ENCODE data around the gene MATCAP1. TPM values are rescaled to one million over a fixed set of nuclear protein-coding genes. Genes with fewer than 3 reads are reported as not detected.
A peak's percentile ranks its signal among the peaks of the same experiment; 100 is the strongest.

The MATCAP1 gene
- polyA plus RNA-seq (2012; ENCODE audit: insufficient read depth, insufficient read length), result 53.0 TPM

DNA sequence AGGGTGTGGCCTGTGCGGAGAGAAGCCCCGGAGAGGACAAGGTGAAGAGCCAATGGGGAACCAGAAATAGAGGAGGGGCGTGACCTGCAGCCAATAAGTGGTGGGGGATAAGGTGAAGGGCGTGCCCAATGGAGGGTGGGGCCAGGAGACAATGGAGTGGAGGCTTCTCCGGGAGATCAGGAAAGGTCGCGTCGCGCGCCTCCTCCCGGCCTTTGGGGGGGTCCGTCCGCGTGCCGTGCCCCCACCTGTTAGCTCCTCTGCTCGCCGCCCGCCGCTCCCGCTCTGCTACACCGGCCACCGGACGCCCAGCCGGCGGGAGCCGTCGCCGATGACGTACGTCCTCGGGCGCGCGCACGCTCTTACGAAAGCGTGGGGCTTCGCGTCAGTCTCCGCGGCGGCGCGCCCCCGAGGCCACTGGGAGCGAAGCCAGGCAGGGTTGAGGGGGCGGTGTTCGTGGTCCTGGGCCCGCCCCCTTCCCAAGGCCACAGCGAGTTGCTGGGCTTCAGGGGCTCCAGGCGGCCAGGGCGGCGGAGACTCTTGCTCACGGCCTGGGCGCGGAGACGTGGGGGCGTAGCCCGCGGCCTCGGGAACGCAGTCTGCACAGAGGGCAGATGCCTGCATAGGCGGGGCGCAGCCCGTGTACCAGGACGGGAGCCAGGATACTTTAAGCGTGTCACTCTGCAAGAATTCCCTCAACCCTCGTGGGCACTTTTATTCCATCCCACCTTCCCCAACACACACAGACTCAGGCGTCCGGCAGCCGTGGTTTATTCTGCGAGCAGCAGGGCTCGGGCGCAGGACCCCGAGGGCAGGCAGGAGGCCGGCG, at the start of gene MATCAP1:
Gene MATCAP1, minus strand, starts transcription at position 337 of the 826 bp plus-strand sequence. CDS start 3,353 bp downstream, outside the sequence.
- DNase-seq (ENCODE audit: low read depth, low spot score), result peak; percentile 98
- H3K4me3 ChIP-seq (ENCODE audit: low read length), result peak within 1 kb of the TSS; percentile 87

DNA sequence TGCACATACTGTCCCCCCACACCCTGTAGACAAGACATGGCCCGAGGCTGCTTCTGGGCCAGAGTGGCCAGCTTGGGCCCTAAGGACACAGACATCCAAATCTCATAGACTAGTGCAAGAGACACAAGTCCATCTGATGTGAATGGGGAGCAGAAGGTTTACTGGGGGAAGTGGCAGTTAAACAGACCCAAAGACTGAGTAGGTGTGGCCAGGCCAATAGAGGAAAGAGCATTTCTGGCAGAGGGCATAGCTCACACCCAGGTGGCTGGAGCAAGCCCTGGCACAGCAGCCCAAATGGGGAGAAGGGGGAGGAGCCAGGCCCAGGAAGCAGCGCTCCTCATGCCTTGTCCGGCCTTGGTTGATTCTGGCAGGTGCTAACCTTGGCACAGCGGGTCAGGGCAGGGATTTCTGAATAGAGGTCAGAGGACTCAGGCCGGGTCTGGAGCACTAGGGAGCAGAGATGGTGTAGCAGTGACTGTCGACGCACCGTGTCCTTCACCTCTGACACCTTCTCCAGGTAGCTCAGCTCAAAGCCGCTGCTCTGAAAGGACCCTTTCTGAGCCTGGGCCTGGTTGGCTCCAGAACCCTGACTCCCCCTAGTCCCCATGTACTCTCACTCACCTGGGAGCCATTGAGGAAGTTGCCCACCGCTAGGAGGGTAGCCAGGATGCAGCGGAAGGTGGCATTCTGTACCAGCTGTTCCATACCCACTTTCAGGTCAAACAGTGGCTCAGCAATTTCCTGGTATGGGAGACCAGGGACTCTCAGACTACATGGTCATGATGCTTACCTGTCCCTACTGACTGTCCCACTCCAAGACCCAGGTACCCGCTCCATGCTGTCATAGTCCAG, 47.3 kb upstream of the MATCAP1 start:
- no peak for DNase-seq (ENCODE audit: low read depth, low spot score)
- no peak overlapping the region for H3K4me3 ChIP-seq (ENCODE audit: low read length)

DNA sequence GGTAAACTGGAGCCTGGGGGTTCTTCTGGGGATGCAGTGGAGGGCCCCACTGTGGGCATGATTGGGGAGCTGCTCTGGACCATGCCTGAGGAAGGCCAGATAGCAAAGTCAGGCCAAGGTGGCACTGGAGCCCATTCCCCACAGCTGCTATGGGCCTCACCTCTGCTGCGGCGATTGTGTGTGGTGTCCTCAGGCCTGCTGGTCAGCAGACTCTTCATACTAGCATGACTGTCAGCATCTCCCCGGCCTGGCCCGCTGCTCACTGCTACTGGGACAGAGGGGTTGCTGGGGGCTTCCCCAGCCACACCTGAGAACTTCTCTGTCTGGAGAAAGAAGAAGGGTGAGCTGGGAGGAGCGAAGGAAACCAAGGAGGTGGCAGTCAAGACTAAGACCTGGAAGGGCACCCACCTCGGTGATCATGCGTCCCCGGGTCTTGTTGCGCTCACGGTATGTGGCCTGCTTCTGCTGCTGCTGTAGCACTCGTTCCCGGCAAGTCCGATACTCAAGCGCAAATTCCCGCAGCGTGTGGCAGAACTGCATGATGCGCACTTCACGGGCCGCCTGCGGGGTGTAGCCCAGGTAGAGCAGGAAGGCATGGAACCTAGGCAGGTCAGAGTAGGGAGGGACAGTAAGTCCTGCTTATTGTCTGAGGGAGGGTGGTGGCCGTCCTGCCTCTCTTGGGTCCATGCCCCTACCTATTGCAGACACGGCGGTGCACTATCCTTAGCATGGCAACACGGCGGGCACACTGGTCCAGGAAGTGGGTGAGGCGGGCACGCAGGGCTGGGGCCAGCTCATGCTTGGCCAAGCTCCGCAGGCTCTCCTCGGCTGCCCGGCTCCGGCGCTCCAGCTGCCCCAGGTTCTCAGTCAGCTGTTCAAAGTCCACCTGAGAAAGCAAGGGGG, 46.4 kb upstream of the MATCAP1 start:
- no peak for DNase-seq (ENCODE audit: low read depth, low spot score)
- H3K4me3 ChIP-seq (ENCODE audit: low read length), result no peak overlapping the region

DNA sequence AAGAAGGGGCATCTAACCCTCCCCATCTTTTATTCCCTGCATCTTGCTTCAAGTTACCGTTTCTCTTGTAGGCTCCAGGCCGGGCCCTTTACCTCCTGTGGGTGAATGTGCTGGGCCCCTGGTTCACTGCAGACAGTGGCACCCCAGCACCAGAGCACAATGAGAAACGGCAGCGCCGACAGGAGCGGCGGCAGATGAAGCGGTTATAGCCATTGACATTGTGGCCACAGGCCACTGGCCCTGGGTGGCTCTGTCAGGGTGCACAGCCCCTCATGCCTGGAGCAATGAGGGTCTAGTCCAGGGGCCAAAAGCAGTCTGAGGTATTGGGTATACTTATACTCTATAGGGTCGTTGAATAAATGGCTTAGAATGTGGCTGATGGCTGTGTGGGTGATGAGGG, 45.1 kb upstream of the MATCAP1 start:
- DNase-seq (ENCODE audit: low read depth, low spot score), result no peak
- no peak overlapping the region for H3K4me3 ChIP-seq (ENCODE audit: low read length)

DNA sequence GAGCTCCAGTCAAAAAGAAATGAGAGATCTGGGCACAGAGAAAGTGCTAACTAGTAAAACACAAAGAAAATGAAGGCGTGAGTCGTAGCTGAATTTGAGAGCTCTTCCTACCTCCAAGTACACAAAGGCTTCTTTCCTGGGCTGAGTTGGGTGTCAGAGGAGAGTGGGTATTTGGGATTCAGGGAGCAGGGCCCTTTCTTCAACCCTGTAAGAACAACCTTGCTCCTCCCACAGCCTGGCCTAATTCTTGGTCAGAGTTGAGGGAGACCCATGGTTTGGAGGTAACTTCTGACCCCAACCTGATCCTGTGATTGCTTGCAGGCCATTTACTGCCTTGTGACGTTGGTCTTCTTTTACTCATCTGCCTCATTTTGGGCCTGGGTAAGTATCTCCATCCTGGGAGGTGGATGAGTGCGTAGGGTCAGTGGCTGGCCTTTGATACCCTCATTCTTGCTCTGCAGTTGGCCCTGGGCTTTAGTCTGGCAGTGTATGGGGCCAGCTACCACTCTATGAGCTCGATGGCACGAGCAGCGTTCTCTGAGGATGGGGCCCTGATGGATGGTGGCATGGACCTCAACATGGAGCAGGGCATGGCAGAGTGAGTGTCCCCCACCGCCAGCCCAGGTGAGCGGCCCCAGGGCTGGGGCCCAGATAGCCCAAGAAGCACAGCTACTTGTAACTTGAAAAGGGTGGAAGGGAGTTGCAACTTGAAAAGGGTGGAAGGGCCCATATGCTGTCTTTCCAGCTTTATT, 44.4 kb upstream of the MATCAP1 start:
- H3K4me3 ChIP-seq (ENCODE audit: low read length), result peak overlapping the region; percentile 82
- no peak for DNase-seq (ENCODE audit: low read depth, low spot score)

DNA sequence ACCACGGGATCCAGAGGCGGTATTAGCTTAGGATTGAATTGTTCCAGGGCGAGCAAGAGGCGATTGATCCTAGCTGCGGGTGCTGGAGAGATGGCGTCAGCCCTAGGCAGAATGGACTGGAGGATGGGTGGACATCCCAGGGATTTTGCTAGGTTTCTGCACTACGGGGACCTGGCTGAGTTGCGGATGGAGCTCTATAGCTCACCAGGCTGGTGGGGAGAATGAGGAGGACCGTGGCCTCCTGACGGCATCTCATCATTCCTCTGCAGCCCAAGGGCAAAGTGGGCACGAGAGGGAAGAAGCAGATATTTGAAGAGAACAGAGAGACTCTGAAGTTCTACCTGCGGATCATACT, 43.8 kb upstream of the MATCAP1 start:
- H3K4me3 ChIP-seq (ENCODE audit: low read length), result peak overlapping the region; percentile 82
- DNase-seq (ENCODE audit: low read depth, low spot score), result no peak

DNA sequence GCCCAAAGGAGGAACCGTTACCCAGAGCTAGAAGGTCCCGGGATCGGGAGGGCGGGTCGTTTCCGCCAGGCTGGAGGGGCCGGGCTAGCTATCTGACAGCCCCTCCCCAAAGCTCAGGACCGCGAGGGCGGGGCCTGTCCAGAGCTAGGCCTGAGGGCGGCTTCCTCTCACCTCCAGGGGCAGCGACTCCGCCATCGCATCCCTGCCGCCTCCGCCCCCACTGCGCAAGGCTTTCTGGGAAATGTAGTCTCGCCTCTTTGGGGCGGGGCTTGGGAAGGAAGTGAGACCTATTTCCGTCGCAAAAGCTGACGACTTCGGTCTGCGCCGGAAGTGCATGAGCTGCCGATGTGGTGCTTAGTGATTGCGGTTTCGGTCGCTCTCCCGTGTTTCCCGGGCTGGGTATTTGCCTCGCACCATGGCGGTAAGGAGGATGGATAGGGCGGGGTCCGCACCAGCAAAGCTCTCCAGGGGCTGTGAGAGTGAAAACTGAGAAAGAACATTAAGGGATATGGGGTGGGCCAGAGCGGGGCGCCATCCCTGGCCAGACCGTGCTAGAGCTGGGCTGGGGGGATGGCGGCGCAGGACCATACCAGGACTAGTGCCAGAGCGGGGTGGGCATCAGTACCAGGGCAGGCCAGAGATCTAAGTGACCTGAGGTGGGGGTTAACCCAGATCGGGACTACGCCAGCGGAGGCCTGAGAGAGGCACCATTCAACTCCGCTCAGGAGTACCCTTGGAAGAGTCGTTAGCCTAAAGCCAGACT, 43.2 kb upstream of the MATCAP1 start, which contains the start of gene TMEM208:
Gene TMEM208, plus strand, starts transcription at position 327 of the 763 bp plus-strand sequence. Its CDS starts 89 bp downstream, at position 416.
- H3K4me3 ChIP-seq (ENCODE audit: low read length), result peak within 1 kb of the TSS; percentile 82
- peak; percentile 97 for DNase-seq (ENCODE audit: low read depth, low spot score)

DNA sequence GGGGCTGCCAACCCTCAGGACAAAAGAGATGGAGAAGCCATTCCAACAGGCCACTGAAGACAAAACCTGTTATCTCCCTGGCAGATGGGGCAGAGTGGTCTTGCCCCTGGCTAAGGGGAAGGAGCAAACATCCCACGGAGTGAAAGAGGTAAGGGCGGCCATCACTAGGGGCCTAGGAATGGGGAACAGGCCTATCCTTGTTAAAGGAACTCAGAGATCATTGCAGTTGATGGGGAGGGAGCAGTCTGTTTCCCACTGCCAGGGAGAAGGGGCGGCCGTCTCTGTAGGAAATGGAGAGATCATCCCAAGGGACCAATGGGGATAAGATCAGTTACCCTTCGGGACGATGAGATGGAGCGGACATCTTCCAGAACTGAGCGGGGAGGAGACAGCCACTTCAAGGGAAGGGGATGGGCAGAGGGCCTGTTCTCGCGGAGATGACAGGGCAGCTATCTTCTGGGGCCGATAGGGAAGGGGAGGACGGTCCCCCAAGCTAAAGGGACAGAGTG, 42.6 kb upstream of the MATCAP1 start:
- peak overlapping the region; percentile 82 for H3K4me3 ChIP-seq (ENCODE audit: low read length)
- no peak for DNase-seq (ENCODE audit: low read depth, low spot score)

DNA sequence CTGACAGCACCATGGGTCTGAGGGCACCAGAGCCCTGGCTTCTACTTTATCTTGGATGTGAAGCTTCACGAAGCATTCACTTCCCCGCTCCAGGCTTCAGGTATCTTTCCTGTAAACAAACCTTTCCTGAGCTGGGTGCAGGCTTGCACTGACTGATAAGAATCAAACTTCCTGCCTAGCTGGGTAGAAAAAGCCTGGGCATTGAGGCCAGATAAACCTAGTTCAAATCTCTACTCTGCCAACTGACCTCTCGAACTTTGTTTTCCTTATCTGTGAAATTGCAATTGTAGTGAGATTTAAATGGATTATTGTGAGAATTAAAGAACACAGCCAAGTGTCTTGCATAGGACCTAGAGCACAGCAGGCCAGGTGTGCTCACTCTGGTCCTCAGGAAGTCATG, 40.2 kb upstream of the MATCAP1 start:
- H3K4me3 ChIP-seq (ENCODE audit: low read length), result no peak overlapping the region
- DNase-seq (ENCODE audit: low read depth, low spot score), result no peak

DNA sequence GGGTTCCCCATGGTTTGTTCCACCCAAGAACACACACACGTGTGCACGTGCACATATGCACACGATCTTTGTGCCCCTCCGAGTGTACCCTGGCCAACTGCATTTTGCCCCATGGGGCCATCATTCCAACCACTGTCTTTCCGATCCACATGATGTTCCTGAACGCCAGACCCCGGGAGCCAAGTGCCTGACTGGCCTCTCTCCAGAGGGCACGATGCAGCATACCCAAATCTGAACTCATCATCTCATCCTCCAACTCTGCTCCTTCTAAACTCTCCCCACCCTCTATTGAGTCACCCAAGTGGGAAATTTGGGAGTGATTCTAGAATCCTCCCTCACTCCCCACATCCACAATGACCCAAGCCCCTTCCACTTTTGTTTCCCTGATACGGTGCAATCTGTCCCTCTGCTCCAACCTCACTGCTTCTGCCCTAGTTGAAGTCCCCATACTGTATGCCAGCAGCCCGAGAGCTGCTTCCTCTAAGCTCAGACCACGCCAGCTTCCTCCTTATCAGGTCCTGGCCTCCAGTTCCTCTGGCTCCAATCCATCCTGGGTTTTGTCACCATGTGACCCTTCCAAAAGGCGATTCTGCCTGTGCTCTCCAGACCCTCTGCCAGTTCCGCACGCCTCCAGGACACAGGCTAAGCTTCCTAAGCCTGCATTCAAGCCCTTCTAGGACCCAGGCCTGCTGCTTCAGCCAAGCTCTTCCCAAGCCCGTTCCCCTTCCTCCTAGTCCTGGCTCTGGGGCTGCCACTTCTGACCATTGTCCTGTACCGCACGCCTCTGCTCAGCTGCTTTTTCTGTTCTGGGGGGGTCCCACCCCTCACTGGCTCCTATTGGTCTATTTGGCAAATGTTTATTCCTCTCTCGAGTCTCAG, 33.1 kb upstream of the MATCAP1 start:
- no peak for DNase-seq (ENCODE audit: low read depth, low spot score)
- H3K4me3 ChIP-seq (ENCODE audit: low read length), result no peak overlapping the region

DNA sequence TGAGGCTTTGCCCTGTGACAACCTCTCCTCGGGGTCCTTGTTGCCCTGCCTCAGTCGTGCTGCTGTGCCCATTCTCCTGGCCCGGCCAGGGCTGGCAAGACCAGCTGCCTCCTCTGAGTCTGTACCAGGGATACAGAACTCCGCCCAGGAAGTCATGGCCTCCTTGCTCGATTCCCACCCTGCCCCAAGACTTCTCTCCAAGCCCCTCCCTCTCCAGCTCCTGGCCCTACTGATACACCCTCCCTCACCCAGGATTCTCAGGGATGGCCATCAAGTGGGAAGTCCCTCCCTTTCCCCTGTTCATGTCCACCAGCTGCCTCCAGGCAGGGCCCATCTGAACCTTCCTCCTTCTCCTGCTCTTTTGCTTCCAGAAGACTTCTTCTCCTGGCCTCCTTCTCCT, 31.9 kb upstream of the MATCAP1 start:
- no peak for DNase-seq (ENCODE audit: low read depth, low spot score)
- no peak overlapping the region for H3K4me3 ChIP-seq (ENCODE audit: low read length)

DNA sequence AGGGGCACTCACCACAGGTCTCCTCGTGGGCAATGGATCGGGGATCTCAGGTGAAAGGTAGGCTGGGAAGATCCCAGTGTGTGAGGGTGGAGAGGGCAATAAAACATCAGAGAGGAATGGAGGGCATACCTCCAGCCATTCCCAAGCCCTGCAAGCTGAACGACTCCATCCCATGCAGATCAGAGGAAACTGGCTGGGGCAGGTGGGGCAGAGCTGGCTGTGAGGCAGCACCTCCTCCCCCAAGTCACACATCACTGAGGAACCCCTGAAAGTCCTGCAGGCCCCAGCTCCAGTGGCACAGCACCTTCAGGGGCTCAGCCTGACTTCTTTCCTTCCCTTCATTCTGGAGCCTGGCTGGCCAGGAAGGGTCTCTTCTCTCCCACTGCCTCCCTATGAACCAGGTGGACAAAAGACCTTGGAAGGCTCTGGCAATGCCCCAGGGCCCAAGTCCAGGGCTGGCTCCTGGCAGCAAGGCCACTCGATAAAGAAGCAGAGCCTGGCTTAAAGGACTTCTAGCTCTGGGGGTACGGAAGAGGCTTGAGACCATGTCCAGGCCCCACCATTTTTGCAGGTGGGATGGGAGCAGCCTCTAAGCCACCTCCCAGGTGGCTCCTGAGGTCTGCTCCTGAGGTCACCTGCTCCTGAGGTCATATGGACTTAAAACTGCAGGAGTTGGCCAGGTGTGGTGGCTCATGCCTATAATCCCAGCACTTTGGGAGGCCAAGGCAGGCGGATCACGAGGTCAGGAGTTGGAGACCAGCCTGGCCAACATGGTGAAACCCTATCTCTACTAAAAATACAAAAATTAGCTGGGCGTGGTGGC, 29.6 kb upstream of the MATCAP1 start:
- DNase-seq (ENCODE audit: low read depth, low spot score), result no peak

DNA sequence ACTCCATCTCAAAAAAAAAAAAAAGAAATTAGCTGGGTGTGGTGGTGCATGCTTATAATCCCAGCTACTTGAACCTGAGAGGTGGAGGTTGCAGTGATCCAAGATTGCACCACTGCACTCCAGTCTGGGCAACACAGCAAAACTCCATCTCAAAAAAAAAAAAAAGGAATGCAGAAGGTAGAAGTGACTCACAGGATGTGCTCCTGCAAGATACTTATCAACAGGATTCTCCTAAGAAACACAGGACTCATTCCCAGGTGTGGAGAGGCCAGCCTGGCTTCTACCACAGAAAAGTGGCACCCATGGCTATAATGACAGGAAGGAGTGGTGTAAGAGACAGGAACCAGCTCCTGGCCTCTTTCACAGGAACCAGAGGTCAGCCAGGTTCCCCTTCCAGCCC, 29.0 kb upstream of the MATCAP1 start:
- no peak for DNase-seq (ENCODE audit: low read depth, low spot score)

More for the DNA sequence above, 29.6 kb upstream of the MATCAP1 start:
- no peak overlapping the region for H3K4me3 ChIP-seq (ENCODE audit: low read length)

DNA sequence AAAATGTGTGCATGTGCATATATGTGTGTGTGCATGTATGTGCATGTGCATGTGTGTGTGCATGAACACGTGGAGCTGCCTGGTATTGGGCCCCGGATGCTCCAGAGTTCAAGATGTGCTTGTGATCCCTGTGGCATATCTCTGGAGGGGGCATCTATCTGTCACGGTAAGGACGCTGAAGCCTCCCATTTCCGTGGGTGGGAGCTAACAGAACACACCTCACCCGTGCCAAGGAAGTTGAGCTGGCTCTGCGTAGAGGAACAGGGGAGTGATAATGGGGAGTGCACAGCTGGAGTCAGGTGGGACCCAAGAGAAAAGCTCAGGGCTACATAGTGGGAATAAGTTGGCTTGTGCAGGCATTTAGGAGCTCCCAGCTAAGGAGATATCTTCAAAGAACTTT, 27.9 kb upstream of the MATCAP1 start:
- DNase-seq (ENCODE audit: low read depth, low spot score), result no peak
- no peak overlapping the region for H3K4me3 ChIP-seq (ENCODE audit: low read length)

More for the DNA sequence above, 29.0 kb upstream of the MATCAP1 start:
- no peak overlapping the region for H3K4me3 ChIP-seq (ENCODE audit: low read length)

DNA sequence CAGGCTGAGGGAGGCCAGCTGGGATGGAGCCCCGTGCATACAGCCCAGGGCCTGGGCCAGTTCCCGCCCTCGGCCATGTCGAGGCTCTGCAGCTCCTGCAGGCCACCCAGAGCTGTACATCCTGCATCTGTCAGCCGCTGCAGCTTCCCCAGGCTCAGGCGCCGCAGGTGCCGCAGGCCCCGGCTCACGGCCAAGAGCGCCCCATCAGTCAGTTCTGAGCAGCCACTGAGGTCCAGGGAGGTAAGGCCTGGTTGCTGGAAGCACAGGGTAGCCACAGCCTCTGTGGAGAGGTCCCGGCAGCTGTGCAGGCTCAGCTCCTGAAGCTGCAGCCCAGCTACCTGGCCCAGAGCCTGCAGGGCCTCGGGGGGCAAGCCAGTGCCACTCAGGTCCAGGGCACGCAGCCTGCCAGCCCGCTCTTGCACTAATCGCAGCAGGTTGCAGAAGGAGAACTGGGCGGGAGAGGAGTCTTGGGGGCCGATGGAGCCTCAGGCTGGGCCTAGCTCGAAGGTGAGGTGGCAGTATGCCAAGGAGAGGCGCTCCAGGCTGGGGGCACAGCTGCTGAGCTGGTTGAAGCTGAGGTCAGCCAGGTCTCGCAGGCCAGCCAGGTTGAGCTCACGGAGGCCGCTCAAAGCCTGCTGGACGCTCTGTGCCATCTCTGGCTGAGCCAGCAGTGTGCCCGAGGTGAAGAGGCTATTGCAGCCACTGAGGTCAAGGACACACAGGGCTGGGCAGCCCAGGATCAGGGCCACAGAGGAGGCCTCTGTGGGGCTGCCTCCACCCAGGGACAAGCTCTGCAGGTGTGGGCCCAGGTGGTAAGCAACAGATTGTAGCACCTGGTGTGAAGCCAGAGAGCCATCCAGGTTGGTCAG, 26.5 kb upstream of the MATCAP1 start:
- no peak overlapping the region for H3K4me3 ChIP-seq (ENCODE audit: low read length)
- DNase-seq (ENCODE audit: low read depth, low spot score), result no peak

Data from Jurkat, Clone E6-1 (cell line).